ENCODE measurements around the gene CACNA1C.

CACNA1C gene

DNA sequence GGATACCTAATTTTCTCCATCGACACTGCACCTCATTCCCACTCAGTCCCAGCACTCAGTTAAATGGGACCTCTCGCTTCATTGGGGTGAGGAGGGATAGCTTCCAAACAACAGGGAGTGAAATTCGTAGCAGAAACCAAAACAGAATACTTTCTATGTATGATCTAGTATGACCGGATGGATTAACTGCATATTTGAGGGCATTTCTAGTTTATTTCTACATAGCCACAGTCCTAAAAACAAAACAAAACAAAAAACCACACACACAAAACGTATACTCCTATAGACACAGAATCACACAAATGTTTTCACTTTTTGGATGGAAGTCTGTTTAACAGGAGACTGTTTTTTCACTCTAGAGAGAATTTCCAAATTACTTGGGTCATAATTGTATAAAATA, 434.5 kb downstream of the CACNA1C start:
- H3K4me1 ChIP-seq (ENCODE audit: control insufficient read depth, low read length), result no peaks in the 10 kb centered on the region
- no peak overlapping the region for H3K4me2 ChIP-seq (ENCODE audit: low read length)
- H4K20me1 ChIP-seq (ENCODE audit: control insufficient read depth, insufficient read depth, low read depth, low read length), result no peaks in the 10 kb centered on the region
- H3K27me3 ChIP-seq (ENCODE audit: control insufficient read depth, low read length), result peaks cover 26% of the 10 kb centered on the region
- H3K27ac ChIP-seq (ENCODE audit: low read depth, low read length), result no peak overlapping the region
- H3K36me3 ChIP-seq (ENCODE audit: control insufficient read depth, low read length), result no peaks in the 10 kb centered on the region
- H3K9me2 ChIP-seq (replicated peaks; ENCODE audit: control insufficient read depth, low read length), result no peaks in the 10 kb centered on the region
- H3K9me3 ChIP-seq (ENCODE audit: control insufficient read depth, insufficient read depth, low read length), result no peaks in the 10 kb centered on the region
- H3F3A ChIP-seq (ENCODE audit: control insufficient read depth, insufficient read depth), result no peaks in the 10 kb centered on the region
- no peaks in the 10 kb centered on the region for H3K79me2 ChIP-seq (ENCODE audit: control insufficient read depth, low read length)
- TF ChIP-seq, protein P1, sequence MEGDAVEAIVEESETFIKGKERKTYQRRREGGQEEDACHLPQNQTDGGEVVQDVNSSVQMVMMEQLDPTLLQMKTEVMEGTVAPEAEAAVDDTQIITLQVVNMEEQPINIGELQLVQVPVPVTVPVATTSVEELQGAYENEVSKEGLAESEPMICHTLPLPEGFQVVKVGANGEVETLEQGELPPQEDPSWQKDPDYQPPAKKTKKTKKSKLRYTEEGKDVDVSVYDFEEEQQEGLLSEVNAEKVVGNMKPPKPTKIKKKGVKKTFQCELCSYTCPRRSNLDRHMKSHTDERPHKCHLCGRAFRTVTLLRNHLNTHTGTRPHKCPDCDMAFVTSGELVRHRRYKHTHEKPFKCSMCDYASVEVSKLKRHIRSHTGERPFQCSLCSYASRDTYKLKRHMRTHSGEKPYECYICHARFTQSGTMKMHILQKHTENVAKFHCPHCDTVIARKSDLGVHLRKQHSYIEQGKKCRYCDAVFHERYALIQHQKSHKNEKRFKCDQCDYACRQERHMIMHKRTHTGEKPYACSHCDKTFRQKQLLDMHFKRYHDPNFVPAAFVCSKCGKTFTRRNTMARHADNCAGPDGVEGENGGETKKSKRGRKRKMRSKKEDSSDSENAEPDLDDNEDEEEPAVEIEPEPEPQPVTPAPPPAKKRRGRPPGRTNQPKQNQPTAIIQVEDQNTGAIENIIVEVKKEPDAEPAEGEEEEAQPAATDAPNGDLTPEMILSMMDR (IDR thresholded peaks at IDR 0.05; ENCODE audit: low read depth, low read length, poor library complexity, severe bottlenecking), result no peak
- no peak for TF ChIP-seq EZH2phosphoT487 (IDR thresholded peaks at IDR 0.05; ENCODE audit: borderline replicate concordance, low read length)
- no peak overlapping the region for H3K4me3 ChIP-seq (ENCODE audit: low read length)

DNA sequence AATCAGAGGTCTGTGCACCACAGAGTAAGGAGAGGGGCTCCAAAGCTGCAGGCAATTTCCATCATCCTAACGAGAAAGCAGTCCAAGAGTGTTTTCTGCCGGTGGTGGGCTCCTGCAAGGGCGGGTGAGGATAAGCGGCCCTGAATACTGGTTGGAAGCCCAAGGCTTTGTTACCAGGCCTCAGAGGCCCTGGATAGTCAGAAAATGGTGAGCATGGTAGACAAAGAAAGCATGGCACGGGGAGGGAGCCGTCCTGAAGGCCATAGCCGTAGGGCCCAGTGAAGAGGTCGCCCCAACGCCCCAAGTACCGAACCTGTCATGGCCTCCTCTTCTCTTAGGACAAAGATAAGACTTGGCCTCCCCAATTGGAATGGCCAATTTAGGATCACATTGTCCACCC, 435.3 kb downstream of the CACNA1C start:
- Histone ChIP-seq H3K9me2 (replicated peaks; ENCODE audit: control insufficient read depth, low read length) (no peaks in the 10 kb centered on the region), H3K27me3 (ENCODE audit: control insufficient read depth, low read length) (peaks cover 21% of the 10 kb centered on the region), H3K4me3 (ENCODE audit: low read length) (no peak overlapping the region), H3F3A (ENCODE audit: control insufficient read depth, insufficient read depth) (no peaks in the 10 kb centered on the region), H4K20me1 (ENCODE audit: control insufficient read depth, insufficient read depth, low read depth, low read length) (no peaks in the 10 kb centered on the region), H3K4me1 (ENCODE audit: control insufficient read depth, low read length) (no peaks in the 10 kb centered on the region), H3K4me2 (ENCODE audit: low read length) (no peak overlapping the region), H3K27ac (ENCODE audit: low read depth, low read length) (no peak overlapping the region), H3K36me3 (ENCODE audit: control insufficient read depth, low read length) (no peaks in the 10 kb centered on the region), H3K79me2 (ENCODE audit: control insufficient read depth, low read length) (no peaks in the 10 kb centered on the region), H3K9me3 (ENCODE audit: control insufficient read depth, insufficient read depth, low read length) (no peaks in the 10 kb centered on the region)
- TF ChIP-seq, protein P1 (IDR thresholded peaks at IDR 0.05; ENCODE audit: low read depth, low read length, poor library complexity, severe bottlenecking), result no peak
- no peak for TF ChIP-seq EZH2phosphoT487 (IDR thresholded peaks at IDR 0.05; ENCODE audit: borderline replicate concordance, low read length)

DNA sequence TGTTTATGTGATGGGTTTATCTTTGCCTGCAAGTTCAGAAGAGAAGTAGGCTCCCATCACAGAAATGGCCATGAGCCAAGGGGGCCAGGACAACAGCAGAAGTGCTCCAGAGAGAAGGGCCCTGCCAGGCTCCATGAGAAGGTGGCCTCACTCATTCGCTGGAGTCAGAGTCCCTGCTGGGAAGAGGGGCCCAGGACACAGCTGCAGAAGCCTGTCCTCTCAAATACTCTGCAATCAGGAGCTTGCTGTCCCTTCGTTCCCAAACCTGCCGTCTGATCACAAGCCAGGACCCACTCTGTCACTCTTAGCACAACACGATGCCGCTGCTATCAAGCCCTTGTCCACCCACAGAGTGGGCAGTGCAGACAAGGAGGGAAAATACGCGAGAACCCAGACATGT, 435.8 kb downstream of the CACNA1C start:
- H3K4me1 ChIP-seq (ENCODE audit: control insufficient read depth, low read length), result no peaks in the 10 kb centered on the region
- no peaks in the 10 kb centered on the region for H3K9me2 ChIP-seq (replicated peaks; ENCODE audit: control insufficient read depth, low read length)
- no peaks in the 10 kb centered on the region for H4K20me1 ChIP-seq (ENCODE audit: control insufficient read depth, insufficient read depth, low read depth, low read length)
- H3K27ac ChIP-seq (ENCODE audit: low read depth, low read length), result no peak overlapping the region
- no peak overlapping the region for H3K4me2 ChIP-seq (ENCODE audit: low read length)
- H3K4me3 ChIP-seq (ENCODE audit: low read length), result no peak overlapping the region
- no peaks in the 10 kb centered on the region for H3K9me3 ChIP-seq (ENCODE audit: control insufficient read depth, insufficient read depth, low read length)
- no peaks in the 10 kb centered on the region for H3K79me2 ChIP-seq (ENCODE audit: control insufficient read depth, low read length)
- no peaks in the 10 kb centered on the region for H3F3A ChIP-seq (ENCODE audit: control insufficient read depth, insufficient read depth)
- peaks cover 21% of the 10 kb centered on the region for H3K27me3 ChIP-seq (ENCODE audit: control insufficient read depth, low read length)
- H3K36me3 ChIP-seq (ENCODE audit: control insufficient read depth, low read length), result no peaks in the 10 kb centered on the region
- TF ChIP-seq, protein P1 (IDR thresholded peaks at IDR 0.05; ENCODE audit: low read depth, low read length, poor library complexity, severe bottlenecking), result no peak
- TF ChIP-seq EZH2phosphoT487 (IDR thresholded peaks at IDR 0.05; ENCODE audit: borderline replicate concordance, low read length), result no peak

DNA sequence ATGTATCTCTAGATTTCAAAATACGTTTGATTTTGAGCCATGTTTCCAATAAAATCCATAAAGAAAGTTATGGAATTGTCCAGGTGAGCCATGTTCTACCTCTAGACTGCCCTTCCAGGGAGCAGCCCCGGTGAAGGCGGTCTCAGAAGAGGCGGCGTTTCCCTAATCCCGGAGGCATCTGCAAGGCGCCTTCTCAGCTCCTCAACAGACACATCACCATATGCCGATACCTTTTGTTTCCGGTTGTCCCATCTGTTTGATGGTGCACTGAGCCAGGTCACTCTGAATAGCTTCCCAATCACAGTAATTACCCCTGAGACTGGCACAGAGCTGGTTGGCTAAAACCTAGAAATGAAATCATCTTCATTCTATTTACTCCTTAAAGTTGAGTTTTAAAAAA, 436.5 kb downstream of the CACNA1C start:
- H3K4me1 ChIP-seq (ENCODE audit: control insufficient read depth, low read length), result no peaks in the 10 kb centered on the region
- H3K9me2 ChIP-seq (replicated peaks; ENCODE audit: control insufficient read depth, low read length), result no peaks in the 10 kb centered on the region
- no peaks in the 10 kb centered on the region for H3K9me3 ChIP-seq (ENCODE audit: control insufficient read depth, insufficient read depth, low read length)
- no peak overlapping the region for H3K4me2 ChIP-seq (ENCODE audit: low read length)
- H3F3A ChIP-seq (ENCODE audit: control insufficient read depth, insufficient read depth), result no peaks in the 10 kb centered on the region
- peaks cover 18% of the 10 kb centered on the region for H3K27me3 ChIP-seq (ENCODE audit: control insufficient read depth, low read length)
- no peaks in the 10 kb centered on the region for H4K20me1 ChIP-seq (ENCODE audit: control insufficient read depth, insufficient read depth, low read depth, low read length)
- no peak overlapping the region for H3K4me3 ChIP-seq (ENCODE audit: low read length)
- H3K36me3 ChIP-seq (ENCODE audit: control insufficient read depth, low read length), result no peaks in the 10 kb centered on the region
- no peak overlapping the region for H3K27ac ChIP-seq (ENCODE audit: low read depth, low read length)
- no peak for TF ChIP-seq EZH2phosphoT487 (IDR thresholded peaks at IDR 0.05; ENCODE audit: borderline replicate concordance, low read length)
- TF ChIP-seq, protein P1 (IDR thresholded peaks at IDR 0.05; ENCODE audit: low read depth, low read length, poor library complexity, severe bottlenecking), result no peak
- H3K79me2 ChIP-seq (ENCODE audit: control insufficient read depth, low read length), result no peaks in the 10 kb centered on the region

Data from DOHH2 (cell line).